ENCODE measurements around the gene SRCIN1. TPM values are rescaled to one million over a fixed set of nuclear protein-coding genes. Genes with fewer than 3 reads are reported as not detected.
"Not testable (repeated sequence)": the region's sequence is repeated elsewhere in the genome, so short reads cannot be mapped to it uniquely, and the experiment has no call there.

The SRCIN1 gene
- total and polyA plus RNA-seq, 2 experiments from 2014 or later, result 2.3 to 10.8 TPM

DNA sequence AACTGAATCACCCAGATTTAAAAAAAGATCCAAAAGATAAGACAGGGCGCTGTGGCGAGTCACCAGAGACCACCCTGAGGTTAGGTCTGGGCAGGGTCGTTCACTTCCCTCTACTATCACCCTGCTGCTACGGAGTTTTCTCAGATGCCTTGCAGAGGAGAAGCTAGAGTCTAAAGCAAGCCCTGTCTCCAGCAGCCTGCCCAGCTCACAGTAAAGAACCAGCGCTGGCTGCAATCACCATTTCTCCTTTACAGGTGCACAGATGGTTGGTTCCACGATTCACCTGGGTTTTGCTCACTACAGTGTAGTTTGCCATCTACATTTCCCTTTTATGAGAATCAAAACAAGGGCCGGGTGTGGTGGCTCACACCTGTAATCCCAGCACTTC lies 71.3 kb downstream of the SRCIN1 start:
- TF ChIP-seq, protein P1, sequence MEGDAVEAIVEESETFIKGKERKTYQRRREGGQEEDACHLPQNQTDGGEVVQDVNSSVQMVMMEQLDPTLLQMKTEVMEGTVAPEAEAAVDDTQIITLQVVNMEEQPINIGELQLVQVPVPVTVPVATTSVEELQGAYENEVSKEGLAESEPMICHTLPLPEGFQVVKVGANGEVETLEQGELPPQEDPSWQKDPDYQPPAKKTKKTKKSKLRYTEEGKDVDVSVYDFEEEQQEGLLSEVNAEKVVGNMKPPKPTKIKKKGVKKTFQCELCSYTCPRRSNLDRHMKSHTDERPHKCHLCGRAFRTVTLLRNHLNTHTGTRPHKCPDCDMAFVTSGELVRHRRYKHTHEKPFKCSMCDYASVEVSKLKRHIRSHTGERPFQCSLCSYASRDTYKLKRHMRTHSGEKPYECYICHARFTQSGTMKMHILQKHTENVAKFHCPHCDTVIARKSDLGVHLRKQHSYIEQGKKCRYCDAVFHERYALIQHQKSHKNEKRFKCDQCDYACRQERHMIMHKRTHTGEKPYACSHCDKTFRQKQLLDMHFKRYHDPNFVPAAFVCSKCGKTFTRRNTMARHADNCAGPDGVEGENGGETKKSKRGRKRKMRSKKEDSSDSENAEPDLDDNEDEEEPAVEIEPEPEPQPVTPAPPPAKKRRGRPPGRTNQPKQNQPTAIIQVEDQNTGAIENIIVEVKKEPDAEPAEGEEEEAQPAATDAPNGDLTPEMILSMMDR (IDR thresholded peaks at IDR 0.05; ENCODE audit: low read depth, low read length), result no peak
- DNase-seq (ENCODE audit: low read depth in 1 of 2, low spot score in 1 of 2), result no peak

DNA sequence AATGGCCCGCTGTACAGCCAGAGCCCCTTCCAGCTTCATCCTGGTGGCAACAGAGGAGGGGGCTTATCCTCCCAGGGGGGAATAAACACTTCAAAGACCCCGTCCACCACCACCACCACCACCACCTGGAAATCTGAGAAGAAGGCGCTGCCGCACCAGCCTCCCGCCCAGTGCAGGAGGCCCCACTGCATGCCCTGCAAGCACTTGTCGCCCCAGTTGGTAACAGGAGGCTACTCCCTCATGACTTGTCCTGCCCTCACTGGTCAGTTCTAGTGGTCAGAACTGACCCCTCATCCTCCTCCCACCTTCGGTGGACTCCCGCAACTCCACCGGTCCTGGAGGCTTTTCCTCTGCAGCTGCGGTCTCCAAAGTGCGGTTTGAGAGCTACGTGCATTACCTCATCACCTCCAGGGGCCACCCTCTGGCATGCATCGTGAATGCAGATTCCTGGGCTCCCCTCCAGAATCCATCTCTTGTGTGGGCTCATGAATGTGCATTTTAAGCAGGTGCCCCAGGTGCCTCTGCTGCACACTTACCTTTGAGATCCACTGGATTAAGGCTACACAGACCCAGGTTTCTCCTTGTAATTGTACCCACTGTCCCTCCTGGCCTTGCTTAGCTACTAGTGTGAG lies 71.8 kb downstream of the SRCIN1 start:
- Histone ChIP-seq H3K4me3 (no peak overlapping the region), H3K36me3 (no peaks in the 10 kb centered on the region), H3K27ac (no peak overlapping the region), H3K9me3 (ENCODE audit: low read depth) (no peaks in the 10 kb centered on the region), H3K4me1 (ENCODE audit: low read depth) (no peaks in the 10 kb centered on the region), H3K27me3 (no peaks in the 10 kb centered on the region)
- DNase-seq (ENCODE audit: low read depth in 1 of 2, low spot score in 1 of 2), result no peak
- TF ChIP-seq, protein P1 (IDR thresholded peaks at IDR 0.05; ENCODE audit: low read depth, low read length), result no peak

More for the DNA sequence above, 71.3 kb downstream of the SRCIN1 start:
- H3K4me1 ChIP-seq (ENCODE audit: low read depth), result no peaks in the 10 kb centered on the region
- no peaks in the 10 kb centered on the region for H3K9me3 ChIP-seq (ENCODE audit: low read depth)
- H3K27ac ChIP-seq, result no peak overlapping the region
- no peaks in the 10 kb centered on the region for H3K36me3 ChIP-seq
- H3K27me3 ChIP-seq, result no peaks in the 10 kb centered on the region
- no peak overlapping the region for H3K4me3 ChIP-seq

DNA sequence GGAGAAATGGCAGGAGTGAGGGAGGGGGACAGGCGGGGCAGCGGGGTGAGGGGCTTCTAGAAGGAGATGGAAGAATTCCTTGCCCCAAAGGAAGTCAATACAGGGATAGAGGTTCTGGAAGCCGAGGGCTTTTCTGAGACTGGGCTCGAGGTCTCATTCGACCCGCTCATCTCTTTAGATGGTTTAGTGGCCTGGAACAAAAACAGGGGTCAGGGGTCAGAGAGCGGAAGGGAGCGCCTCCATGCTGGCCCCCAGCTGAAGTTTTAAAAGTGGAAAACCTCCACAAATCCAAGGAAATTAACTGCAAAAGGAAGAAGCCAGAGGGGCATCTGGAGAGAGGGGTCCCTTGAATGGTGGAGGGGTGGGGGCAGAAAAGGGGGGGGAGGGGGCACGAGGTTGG lies 72.5 kb downstream of the SRCIN1 start:
- TF ChIP-seq, protein P1 (IDR thresholded peaks at IDR 0.05; ENCODE audit: low read depth, low read length), result no peak
- H3K27ac ChIP-seq, result no peak overlapping the region
- H3K4me3 ChIP-seq, result no peak overlapping the region
- H3K36me3 ChIP-seq, result no peaks in the 10 kb centered on the region
- H3K4me1 ChIP-seq (ENCODE audit: low read depth), result no peaks in the 10 kb centered on the region
- H3K9me3 ChIP-seq (ENCODE audit: low read depth), result no peaks in the 10 kb centered on the region
- H3K27me3 ChIP-seq, result no peaks in the 10 kb centered on the region
- DNase-seq (ENCODE audit: low read depth in 1 of 2, low spot score in 1 of 2), result no peak

DNA sequence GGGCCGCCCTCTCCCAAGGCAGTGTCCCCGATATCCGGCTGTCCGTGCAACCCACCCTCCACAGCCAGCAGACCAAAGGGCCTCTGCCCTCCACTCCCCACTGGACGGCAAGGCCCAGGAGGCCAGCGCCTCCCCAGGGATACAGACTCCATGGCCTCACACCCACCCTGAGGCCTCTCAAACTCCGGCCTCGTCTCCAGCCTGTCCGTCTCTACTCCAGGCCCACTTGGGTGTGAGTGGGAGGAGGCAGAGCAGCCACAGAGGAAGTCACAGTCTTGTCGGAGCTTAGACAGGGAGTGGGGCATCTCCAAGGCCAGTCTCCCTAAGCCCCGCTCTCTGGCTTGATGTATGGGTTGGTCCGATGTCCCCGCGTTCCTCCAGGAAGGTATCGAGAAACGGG lies 73.3 kb downstream of the SRCIN1 start:
- no peak for DNase-seq (ENCODE audit: low read depth in 1 of 2, low spot score in 1 of 2)
- TF ChIP-seq, protein P1 (IDR thresholded peaks at IDR 0.05; ENCODE audit: low read depth, low read length), result no peak
- Histone ChIP-seq H3K4me1 (ENCODE audit: low read depth) (no peaks in the 10 kb centered on the region), H3K4me3 (no peak overlapping the region), H3K27me3 (no peaks in the 10 kb centered on the region), H3K36me3 (no peaks in the 10 kb centered on the region), H3K27ac (no peak overlapping the region), H3K9me3 (ENCODE audit: low read depth) (no peaks in the 10 kb centered on the region)

DNA sequence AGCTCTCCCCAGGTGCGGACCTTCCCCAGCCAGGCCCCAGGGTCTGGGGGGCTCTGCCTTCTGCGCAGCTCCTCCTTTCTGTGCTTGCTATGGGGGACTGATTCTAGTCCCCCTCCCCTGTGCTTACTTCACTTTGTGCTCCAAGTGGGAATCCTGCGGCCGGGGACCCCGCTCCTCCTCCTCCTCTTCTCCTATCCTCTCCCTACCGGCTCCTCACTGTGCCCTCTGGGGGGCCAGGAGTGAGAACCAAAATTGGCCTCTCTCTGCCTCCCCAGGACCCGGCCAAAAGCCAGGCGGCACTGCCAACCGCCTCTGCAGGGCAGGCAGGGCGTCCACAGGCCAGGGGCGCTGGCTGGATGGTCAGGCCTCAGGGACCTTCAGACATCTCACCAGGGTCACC lies 74.0 kb downstream of the SRCIN1 start:
- not testable (repeated sequence) for H3K27me3 ChIP-seq

DNA sequence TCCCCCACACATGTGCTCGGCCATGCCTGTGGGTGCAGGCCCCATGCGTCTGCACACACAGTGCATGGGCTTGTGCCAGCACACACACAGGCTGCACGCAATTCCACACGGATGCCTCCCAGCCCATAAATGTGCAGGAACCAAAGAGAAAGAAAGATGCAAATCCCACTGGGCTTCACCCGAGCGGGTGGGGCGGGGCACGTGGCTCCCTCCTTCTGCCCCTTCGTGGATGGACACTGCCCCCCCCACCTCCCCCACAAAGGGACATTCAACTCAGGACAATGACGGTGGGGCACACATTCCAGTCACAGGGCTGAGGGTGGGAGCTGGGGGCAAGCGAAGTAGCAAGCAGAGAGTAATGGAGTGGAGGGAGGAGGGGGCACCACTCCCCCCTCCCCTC lies 74.9 kb downstream of the SRCIN1 start:
- not testable (repeated sequence) for H3K4me3 ChIP-seq; H3K9me3 ChIP-seq (ENCODE audit: low read depth); H3K27me3 ChIP-seq; H3K4me1 ChIP-seq (ENCODE audit: low read depth); DNase-seq (ENCODE audit: low read depth in 1 of 2, low spot score in 1 of 2); H3K27ac ChIP-seq; H3K36me3 ChIP-seq

More for the DNA sequence above, 74.0 kb downstream of the SRCIN1 start:
- H3K36me3 ChIP-seq; H3K9me3 ChIP-seq (ENCODE audit: low read depth); H3K4me3 ChIP-seq; H3K27ac ChIP-seq; H3K4me1 ChIP-seq (ENCODE audit: low read depth); DNase-seq (ENCODE audit: low read depth in 1 of 2, low spot score in 1 of 2): not testable (repeated sequence)

DNA sequence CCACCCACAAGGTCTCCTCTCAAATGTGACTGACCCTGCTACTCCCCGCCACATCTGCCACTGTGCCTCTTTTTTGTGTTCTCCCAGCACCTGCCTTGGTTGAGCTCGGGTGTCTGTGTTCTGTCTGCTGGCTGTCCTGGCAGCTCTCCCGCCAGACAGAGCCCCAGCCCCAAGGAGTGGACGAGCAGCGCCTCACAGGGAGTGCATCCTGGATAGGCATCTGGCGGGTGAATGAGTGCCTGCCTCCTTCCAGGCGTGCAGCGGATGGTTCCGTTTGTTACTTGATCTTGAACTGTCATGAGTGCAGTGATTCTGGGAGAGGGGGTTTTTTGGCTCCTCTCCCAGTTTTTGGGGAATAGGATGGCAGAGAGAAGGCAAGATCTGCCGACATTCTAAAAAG lies 77.6 kb downstream of the SRCIN1 start:
- not testable (repeated sequence) for H3K27ac ChIP-seq; H3K4me3 ChIP-seq; H3K27me3 ChIP-seq; H3K4me1 ChIP-seq (ENCODE audit: low read depth); H3K9me3 ChIP-seq (ENCODE audit: low read depth); H3K36me3 ChIP-seq
- peak in 1 of 2 donors; percentile 42 for DNase-seq (ENCODE audit: low read depth in 1 of 2, low spot score in 1 of 2)

DNA sequence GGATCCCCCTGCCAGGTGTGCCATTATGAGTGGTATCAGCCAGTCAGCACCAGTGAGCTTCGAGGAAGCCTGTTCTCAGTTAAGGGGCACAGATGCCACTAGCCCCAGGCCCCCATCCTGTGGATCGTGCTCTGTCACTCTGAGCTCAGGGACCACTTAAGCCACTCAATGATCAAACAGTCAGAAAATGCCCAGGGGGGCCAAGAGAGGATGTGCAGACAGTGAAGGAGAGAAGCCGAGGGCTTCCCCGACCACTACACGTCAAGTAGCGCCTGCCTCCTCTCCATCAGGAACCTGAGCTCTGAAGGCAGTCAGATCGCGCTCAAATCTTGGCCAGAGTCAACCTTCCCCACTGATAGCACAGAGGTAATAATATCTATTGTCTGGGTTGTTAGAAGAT lies 79.2 kb downstream of the SRCIN1 start:
- H3K4me3 ChIP-seq; H3K27ac ChIP-seq; H3K9me3 ChIP-seq (ENCODE audit: low read depth); DNase-seq (ENCODE audit: low read depth in 1 of 2, low spot score in 1 of 2); H3K36me3 ChIP-seq; H3K27me3 ChIP-seq; H3K4me1 ChIP-seq (ENCODE audit: low read depth): not testable (repeated sequence)
